ENCODE measurements around the gene UCP2.

DNA sequence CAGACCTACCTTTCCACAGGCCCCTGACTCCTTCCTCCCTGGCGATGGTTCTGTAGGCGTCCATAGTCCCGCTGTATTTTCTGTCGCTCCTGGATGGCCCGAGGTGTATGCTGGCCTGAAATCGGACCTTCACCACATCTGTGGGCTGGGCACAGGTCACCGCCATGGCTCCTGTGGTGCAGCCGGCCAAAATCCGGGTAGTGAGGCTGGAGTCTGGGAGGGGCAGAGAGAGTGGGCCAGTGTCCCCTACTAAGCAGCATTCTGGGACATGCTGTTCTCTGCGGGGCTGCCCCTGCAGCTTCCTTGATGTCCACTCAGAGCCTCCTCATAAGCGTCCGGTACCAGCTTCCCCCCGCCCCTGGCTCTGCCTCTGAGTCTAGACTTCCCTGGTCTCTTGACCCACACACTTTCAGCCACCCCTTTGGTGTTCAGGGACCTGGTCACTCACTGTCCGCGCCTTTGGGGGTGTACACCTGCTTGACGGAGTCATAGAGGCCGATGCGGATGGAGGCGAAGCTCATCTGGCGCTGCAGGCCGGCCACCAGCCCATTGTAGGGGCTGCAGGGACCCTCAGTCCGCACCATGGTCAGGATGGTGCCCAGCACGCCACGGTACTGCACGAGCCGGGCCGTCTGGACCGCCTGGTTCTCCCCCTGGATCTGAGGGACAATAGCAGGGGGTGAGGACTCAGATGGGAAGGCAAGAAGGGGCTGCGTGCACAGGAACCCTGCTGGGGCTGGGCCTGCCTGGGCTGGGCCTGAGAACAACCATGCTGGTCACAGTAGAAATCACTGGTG, 23.3 kb upstream of the UCP2 start:
- TF ChIP-seq, protein P1, sequence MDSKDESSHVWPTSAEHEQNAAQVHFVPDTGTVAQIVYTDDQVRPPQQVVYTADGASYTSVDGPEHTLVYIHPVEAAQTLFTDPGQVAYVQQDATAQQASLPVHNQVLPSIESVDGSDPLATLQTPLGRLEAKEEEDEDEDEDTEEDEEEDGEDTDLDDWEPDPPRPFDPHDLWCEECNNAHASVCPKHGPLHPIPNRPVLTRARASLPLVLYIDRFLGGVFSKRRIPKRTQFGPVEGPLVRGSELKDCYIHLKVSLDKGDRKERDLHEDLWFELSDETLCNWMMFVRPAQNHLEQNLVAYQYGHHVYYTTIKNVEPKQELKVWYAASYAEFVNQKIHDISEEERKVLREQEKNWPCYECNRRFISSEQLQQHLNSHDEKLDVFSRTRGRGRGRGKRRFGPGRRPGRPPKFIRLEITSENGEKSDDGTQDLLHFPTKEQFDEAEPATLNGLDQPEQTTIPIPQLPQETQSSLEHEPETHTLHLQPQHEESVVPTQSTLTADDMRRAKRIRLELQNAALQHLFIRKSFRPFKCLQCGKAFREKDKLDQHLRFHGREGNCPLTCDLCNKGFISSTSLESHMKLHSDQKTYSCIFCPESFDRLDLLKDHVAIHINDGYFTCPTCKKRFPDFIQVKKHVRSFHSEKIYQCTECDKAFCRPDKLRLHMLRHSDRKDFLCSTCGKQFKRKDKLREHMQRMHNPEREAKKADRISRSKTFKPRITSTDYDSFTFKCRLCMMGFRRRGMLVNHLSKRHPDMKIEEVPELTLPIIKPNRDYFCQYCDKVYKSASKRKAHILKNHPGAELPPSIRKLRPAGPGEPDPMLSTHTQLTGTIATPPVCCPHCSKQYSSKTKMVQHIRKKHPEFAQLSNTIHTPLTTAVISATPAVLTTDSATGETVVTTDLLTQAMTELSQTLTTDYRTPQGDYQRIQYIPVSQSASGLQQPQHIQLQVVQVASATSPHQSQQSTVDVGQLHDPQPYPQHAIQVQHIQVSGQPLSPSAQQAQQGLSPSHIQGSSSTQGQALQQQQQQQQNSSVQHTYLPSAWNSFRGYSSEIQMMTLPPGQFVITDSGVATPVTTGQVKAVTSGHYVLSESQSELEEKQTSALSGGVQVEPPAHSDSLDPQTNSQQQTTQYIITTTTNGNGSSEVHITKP (IDR thresholded peaks at IDR 0.05; ENCODE audit: partially characterized antibody), result no peak
- no peak for TF ChIP-seq TCF7 (IDR thresholded peaks at IDR 0.05; ENCODE audit: borderline replicate concordance)
- no peak for TF ChIP-seq TOE1 (IDR thresholded peaks at IDR 0.05; ENCODE audit: borderline replicate concordance)
- TF ChIP-seq TOE1 (CRISPR knock-in tag; IDR thresholded peaks at IDR 0.05; ENCODE audit: borderline replicate concordance, low read depth), result no peak
- TF ChIP-seq ZNF76 (CRISPR knock-in tag; IDR thresholded peaks at IDR 0.05; ENCODE audit: borderline replicate concordance), result no peak
- TF ChIP-seq ZNF445 (CRISPR knock-in tag; IDR thresholded peaks at IDR 0.05; ENCODE audit: low read depth), result no peak
- TF ChIP-seq, protein P2, sequence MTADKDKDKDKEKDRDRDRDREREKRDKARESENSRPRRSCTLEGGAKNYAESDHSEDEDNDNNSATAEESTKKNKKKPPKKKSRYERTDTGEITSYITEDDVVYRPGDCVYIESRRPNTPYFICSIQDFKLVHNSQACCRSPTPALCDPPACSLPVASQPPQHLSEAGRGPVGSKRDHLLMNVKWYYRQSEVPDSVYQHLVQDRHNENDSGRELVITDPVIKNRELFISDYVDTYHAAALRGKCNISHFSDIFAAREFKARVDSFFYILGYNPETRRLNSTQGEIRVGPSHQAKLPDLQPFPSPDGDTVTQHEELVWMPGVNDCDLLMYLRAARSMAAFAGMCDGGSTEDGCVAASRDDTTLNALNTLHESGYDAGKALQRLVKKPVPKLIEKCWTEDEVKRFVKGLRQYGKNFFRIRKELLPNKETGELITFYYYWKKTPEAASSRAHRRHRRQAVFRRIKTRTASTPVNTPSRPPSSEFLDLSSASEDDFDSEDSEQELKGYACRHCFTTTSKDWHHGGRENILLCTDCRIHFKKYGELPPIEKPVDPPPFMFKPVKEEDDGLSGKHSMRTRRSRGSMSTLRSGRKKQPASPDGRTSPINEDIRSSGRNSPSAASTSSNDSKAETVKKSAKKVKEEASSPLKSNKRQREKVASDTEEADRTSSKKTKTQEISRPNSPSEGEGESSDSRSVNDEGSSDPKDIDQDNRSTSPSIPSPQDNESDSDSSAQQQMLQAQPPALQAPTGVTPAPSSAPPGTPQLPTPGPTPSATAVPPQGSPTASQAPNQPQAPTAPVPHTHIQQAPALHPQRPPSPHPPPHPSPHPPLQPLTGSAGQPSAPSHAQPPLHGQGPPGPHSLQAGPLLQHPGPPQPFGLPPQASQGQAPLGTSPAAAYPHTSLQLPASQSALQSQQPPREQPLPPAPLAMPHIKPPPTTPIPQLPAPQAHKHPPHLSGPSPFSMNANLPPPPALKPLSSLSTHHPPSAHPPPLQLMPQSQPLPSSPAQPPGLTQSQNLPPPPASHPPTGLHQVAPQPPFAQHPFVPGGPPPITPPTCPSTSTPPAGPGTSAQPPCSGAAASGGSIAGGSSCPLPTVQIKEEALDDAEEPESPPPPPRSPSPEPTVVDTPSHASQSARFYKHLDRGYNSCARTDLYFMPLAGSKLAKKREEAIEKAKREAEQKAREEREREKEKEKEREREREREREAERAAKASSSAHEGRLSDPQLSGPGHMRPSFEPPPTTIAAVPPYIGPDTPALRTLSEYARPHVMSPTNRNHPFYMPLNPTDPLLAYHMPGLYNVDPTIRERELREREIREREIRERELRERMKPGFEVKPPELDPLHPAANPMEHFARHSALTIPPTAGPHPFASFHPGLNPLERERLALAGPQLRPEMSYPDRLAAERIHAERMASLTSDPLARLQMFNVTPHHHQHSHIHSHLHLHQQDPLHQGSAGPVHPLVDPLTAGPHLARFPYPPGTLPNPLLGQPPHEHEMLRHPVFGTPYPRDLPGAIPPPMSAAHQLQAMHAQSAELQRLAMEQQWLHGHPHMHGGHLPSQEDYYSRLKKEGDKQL (CRISPR knock-in tag; IDR thresholded peaks at IDR 0.05; ENCODE audit: borderline replicate concordance), result no peak
- no peak for TF ChIP-seq BDP1 (IDR thresholded peaks at IDR 0.05; ENCODE audit: insufficient read depth, insufficient read length)
- no peak for TF ChIP-seq FOXM1 (IDR thresholded peaks at IDR 0.05; ENCODE audit: low read depth)
- no peak for TF ChIP-seq FOXM1 (CRISPR knock-in tag; IDR thresholded peaks at IDR 0.05; ENCODE audit: low read depth)

All from K562 (cell line).